Aorta (tissue), 5 donors: Measurements from ENCODE around the gene NEK8. TPM values are rescaled to one million over a fixed set of nuclear protein-coding genes. Genes with fewer than 3 reads are reported as not detected.

ENCODE experiments used
- ATAC-seq: fragments of 200-7000 bp; cut with Tn5 transposase; one replicate; pipeline ENCODE4 v1.9.1; 2022; ENCODE audit warnings: moderate library complexity; ENCODE audit not compliant: low FRiP score
- DNase-seq, 2 donors: peaks; one replicate each; pipeline ENCODE4 v3.0.0-alpha.2; 2020
- H3K27ac ChIP-seq, 2 donors: one replicate each; pipeline ENCODE4 v1.5.1; 2013; ENCODE audit warnings: low read length in 2 of 2, mild to moderate bottlenecking in 2 of 2, moderate library complexity in 2 of 2, control low read depth in 1 of 2, inconsistent platforms in 1 of 2, low read depth in 1 of 2
- H3K27me3 ChIP-seq, 2 donors: one replicate each; pipeline ENCODE4 v1.6.1; 2013; ENCODE audit warnings: control low read depth in 1 of 2, low read length in 1 of 2, mild to moderate bottlenecking in 1 of 2, moderate library complexity in 1 of 2; ENCODE audit not compliant: insufficient read depth in 2 of 2, control insufficient read depth in 1 of 2
- H3K36me3 ChIP-seq, 2 donors: one replicate each; pipeline ENCODE4 v1.6.1; 2013; ENCODE audit warnings: control low read depth in 1 of 2, low read length in 1 of 2, mild to moderate bottlenecking in 1 of 2; ENCODE audit not compliant: insufficient read depth in 2 of 2, control insufficient read depth in 1 of 2
- H3K4me1 ChIP-seq, 2 donors: one replicate each; pipeline ENCODE4 v1.6.1; 2013; ENCODE audit warnings: low read length in 2 of 2, control low read depth in 1 of 2, mild to moderate bottlenecking in 1 of 2, moderate library complexity in 1 of 2; ENCODE audit not compliant: insufficient read depth in 2 of 2, control insufficient read depth in 1 of 2
- H3K4me3 ChIP-seq, 2 donors: one replicate each; pipeline ENCODE4 v1.5.1; 2013; ENCODE audit warnings: low read length in 2 of 2, control low read depth in 1 of 2, mild to moderate bottlenecking in 1 of 2
- H3K9me3 ChIP-seq: one replicate; pipeline ENCODE4 v1.6.1; 2013; ENCODE audit warnings: mild to moderate bottlenecking, low read length; ENCODE audit not compliant: control insufficient read depth
- WGBS, 2 donors: extraction: QIAGEN DNeasy Blood & Tissue Kit; methylation state at CpG; one replicate each; pipeline ENCODE4 v1.1.7; 2013; 5-methylcytosine and 5-hydroxymethylcytosine counted together
- intact Hi-C, 2 donors: fragments of 100-400 bp; cut with DNase I; formaldehyde crosslinking; loops; one replicate each; pipeline versions ENCODE4 v1.14.2 to v1.15.0; 2022
- polyA plus RNA-seq, 2 donors: library from polyadenylated mRNA; stranded (reverse); fragments of 200-250 nt; gene quantifications; one replicate each; pipeline ENCODE4 v1.2.3, GENCODE V29; 2013
- total RNA-seq, 2 donors: library from RNA; stranded (reverse); fragmentation: NEBNext Ultra II Directional; extraction: Animal tissue kit (Norgen Biotek cat#: 25700); gene quantifications; one replicate each; pipeline ENCODE4 v1.2.1, GENCODE V29; 2021
- donor health status: healthy with polysubstance abuse.
- donor health status: Bipolar disorder and iron deficiency.
- donor health status: DM: no; HTN: no; CAD: no.
- donor health status: DM: no; HTN: no; CAD: no.
- donor health status: DM: yes; HTN: yes; CAD: no.

Gene NEK8
- total and polyA plus RNA-seq, 4 donors = 1.6 to 5.3 (median 3.2) TPM

GRCh38 chr17:28751600-28752366, 23.2 kb downstream of the NEK8 start:
- WGBS, 2 donors = 93 to 94% methylated on average over 10 of the region's 10 CpGs
- no peaks in the 10 kb centered on the region for H3K27me3 ChIP-seq
- H3K36me3 ChIP-seq = no peaks in the 10 kb centered on the region
- intact Hi-C loops = loop anchor here in 1 of 2 donors (2.0 kb wide), 1 partner anchor 59 kb away; no protein-coding TSS in a partner anchor
- no peaks in the 10 kb centered on the region for H3K4me1 ChIP-seq
- no peak overlapping the region for H3K27ac ChIP-seq
- peak; percentile 11 to 55 for DNase-seq
- ATAC-seq = no peak
- H3K9me3 ChIP-seq = no peaks in the 10 kb centered on the region
- H3K4me3 ChIP-seq = no peak overlapping the region

- 69 to 71% methylated on average over 7 of the region's 7 CpGs for WGBS, 2 donors
- Histone ChIP-seq H3K9me3 (no peaks in the 10 kb centered on the region), H3K4me3 (no peak overlapping the region), H3K4me1 (no peaks in the 10 kb centered on the region), H3K36me3 (peaks cover 0 to 4% of the 10 kb centered on the region in 2 donors), H3K27ac (no peak overlapping the region), H3K27me3 (no peaks in the 10 kb centered on the region)
- ATAC-seq (no peak), DNase-seq (peak in 1 of 2 donors; percentile 17)
- intact Hi-C loops = no loop called here
Measured at GRCh38 chr17:28755486-28755885, 26.9 kb downstream of the NEK8 start.

- H3K4me1 ChIP-seq = no peaks in the 10 kb centered on the region
- H3K36me3 ChIP-seq = peaks cover 0 to 4% of the 10 kb centered on the region in 2 donors
- DNase-seq (no peak), ATAC-seq (no peak)
- no peak overlapping the region for H3K4me3 ChIP-seq
- H3K9me3 ChIP-seq = no peaks in the 10 kb centered on the region
- intact Hi-C loops = no loop called here
- 74 to 84% methylated on average over 5 of the region's 5 CpGs for WGBS, 2 donors
- H3K27ac ChIP-seq = no peak overlapping the region
- H3K27me3 ChIP-seq = no peaks in the 10 kb centered on the region
Measured at GRCh38 chr17:28756049-28756804, 27.6 kb downstream of the NEK8 start.

GRCh38 chr17:28758411-28759121, 30.0 kb downstream of the NEK8 start:
- intact Hi-C loops = no loop called here
- Histone ChIP-seq H3K27me3 (no peaks in the 10 kb centered on the region), H3K4me1 (no peaks in the 10 kb centered on the region), H3K9me3 (no peaks in the 10 kb centered on the region), H3K4me3 (no peak overlapping the region), H3K36me3 (peaks cover 0 to 4% of the 10 kb centered on the region in 2 donors), H3K27ac (no peak overlapping the region)
- peak in 1 of 2 donors; percentile 44 for DNase-seq
- WGBS, 2 donors = 94% methylated on average over 32 of the region's 32 CpGs
- ATAC-seq = no peak

- peak; percentile 6 for ATAC-seq
- Histone ChIP-seq H3K4me1 (no peaks in the 10 kb centered on the region), H3K27ac (no peak overlapping the region), H3K9me3 (no peaks in the 10 kb centered on the region), H3K4me3 (no peak overlapping the region), H3K27me3 (no peaks in the 10 kb centered on the region), H3K36me3 (peaks cover 0 to 4% of the 10 kb centered on the region in 2 donors)
- DNase-seq = no peak
- intact Hi-C loops = no loop called here
- WGBS, 2 donors = 87 to 89% methylated on average over 16 to 18 of the region's 18 CpGs
Measured at GRCh38 chr17:28759256-28759865, 30.8 kb downstream of the NEK8 start.

GRCh38 chr17:28760601-28761562, 32.3 kb downstream of the NEK8 start:
- no peak overlapping the region for H3K27ac ChIP-seq
- DNase-seq = peak in 1 of 2 donors; percentile 80
- no peak for ATAC-seq
- 45 to 47% methylated on average over 9 of the region's 9 CpGs for WGBS, 2 donors
- H3K4me3 ChIP-seq = no peak overlapping the region
- H3K27me3 ChIP-seq = no peaks in the 10 kb centered on the region
- no peaks in the 10 kb centered on the region for H3K9me3 ChIP-seq
- H3K36me3 ChIP-seq = peaks cover 2 to 4% of the 10 kb centered on the region in 2 donors
- intact Hi-C loops = loop anchor here (5.0 to 10.0 kb wide), 3 partner anchors 81 to 156 kb away; partner anchors contain the start of genes ERAL1 (in 1 of the 2) and FAM222B (in 1 of the 2)
- no peaks in the 10 kb centered on the region for H3K4me1 ChIP-seq

GRCh38 chr17:28763137-28763799, 34.7 kb downstream of the NEK8 start:
- ATAC-seq (peak; percentile 6), DNase-seq (no peak)
- H3K4me1 ChIP-seq = no peaks in the 10 kb centered on the region
- no peaks in the 10 kb centered on the region for H3K27me3 ChIP-seq
- intact Hi-C loops = loop anchor here (5.0 to 10.0 kb wide), 3 partner anchors 79 to 154 kb away; partner anchors contain the start of genes ERAL1 (in 1 of the 2) and FAM222B (in 1 of the 2)
- no peak overlapping the region for H3K4me3 ChIP-seq
- no peaks in the 10 kb centered on the region for H3K9me3 ChIP-seq
- WGBS, 2 donors = 93 to 95% methylated on average over 1 of the region's 1 CpG
- no peak overlapping the region for H3K27ac ChIP-seq
- peaks cover 2 to 5% of the 10 kb centered on the region in 2 donors for H3K36me3 ChIP-seq
